ENCODE data around the gene FYN. TPM values are rescaled to one million over a fixed set of nuclear protein-coding genes. Genes with fewer than 3 reads are reported as not detected.

The FYN gene
- total and polyA plus RNA-seq, 2 of the 4 experiments (the other 2 are of a cell fraction), result 30.8 to 36.4 TPM

GRCh38 chr6:111861431-111861885 lies 11.8 kb downstream of the FYN start:
- Histone ChIP-seq H3K18ac (ENCODE audit: low read depth, low read length) (no peak overlapping the region), H2BK15ac (ENCODE audit: low read depth, low read length) (no peak overlapping the region), H3K56ac (ENCODE audit: extremely low read depth, insufficient read depth, low read length) (no peak overlapping the region), H4K8ac (ENCODE audit: low read depth in 2 of 2, low read length in 2 of 2) (no peak overlapping the region), H4K5ac (ENCODE audit: low read depth, low read length) (no peak overlapping the region), H2BK120ac (ENCODE audit: low read depth, low read length) (no peak overlapping the region), H2AK5ac (ENCODE audit: low read depth, low read length) (no peak overlapping the region), H2BK20ac (ENCODE audit: low read depth, low read length) (no peak overlapping the region), H3K14ac (replicated peaks; ENCODE audit: low read depth, low read length) (no peak overlapping the region), H4K91ac (ENCODE audit: insufficient read depth, low read depth, low read length) (no peak overlapping the region), H3K9ac (ENCODE audit: low read depth, low read length) (no peak overlapping the region), H2BK5ac (ENCODE audit: low read depth, low read length, poor library complexity, severe bottlenecking) (no peak overlapping the region), H4K20me1 (ENCODE audit: insufficient read depth, low read length) (peaks cover 28% of the 10 kb centered on the region; the same call in 1 of the 2 replicates), H3K79me1 (ENCODE audit: low read depth in 1 of 2, low read length in 2 of 2) (peaks cover 32 to 42% of the 10 kb centered on the region in 2 experiments), H3K36me3 (ENCODE audit: control insufficient read depth, insufficient read depth, low read length) (0 out of 2 replicates have a peak, but pooled peaks cover 1% of the 10 kb centered on the region), H3K27me3 (ENCODE audit: control insufficient read depth, insufficient read depth, low read length) (no peaks in the 10 kb centered on the region), H2AFZ (replicated peaks; ENCODE audit: low read length, poor library complexity) (no peak overlapping the region), H3K23ac (ENCODE audit: low read depth, low read length) (no peak overlapping the region), H3K4me2 (ENCODE audit: low read depth, low read length) (no peak overlapping the region), H3K4me3 (ENCODE audit: insufficient read depth, low read depth, low read length) (no peak overlapping the region), H3K27ac (ENCODE audit: insufficient read depth, low read length) (no peak overlapping the region), H3K4me1 (ENCODE audit: control insufficient read depth, insufficient read depth, low read length) (no peaks in the 10 kb centered on the region), H3K4ac (ENCODE audit: low read depth, low read length) (no peak overlapping the region), H2AK9ac (replicated peaks; ENCODE audit: low read depth, low read length, poor library complexity) (no peak overlapping the region), H3K9me3 (ENCODE audit: control insufficient read depth, insufficient read depth, low read length) (no peaks in the 10 kb centered on the region), H3K9me1 (ENCODE audit: insufficient read depth, low read length) (0 out of 2 replicates have a peak, but pooled peaks cover 4% of the 10 kb centered on the region)
- ATAC-seq (ENCODE audit: low read depth), result no peak
- in situ Hi-C loops (cut with MboI; ENCODE audit: low sequenced_read_pairs), result no loop called here
- ChIA-PET CTCF (no interaction called here), POLR2A (ENCODE audit: unreplicated experiment) (no interaction called here)
- dilution Hi-C loops (cut with HindIII; ENCODE audit: low sequenced_read_pairs, unreplicated experiment), result no loop called here
- no CpG with 5 or more reads among the region's 7 CpGs for WGBS, 2 experiments (ENCODE audit: extremely low coverage in 2 of 2, insufficient read length in 1 of 2)
- TF ChIP-seq CTCF (conservative IDR thresholded peaks at IDR 0.05; ENCODE audit: low read depth, low read length) (no peak), USF2 (IDR thresholded peaks at IDR 0.05; ENCODE audit: low read depth, low read length) (no peak), MXI1 (IDR thresholded peaks at IDR 0.05; ENCODE audit: borderline replicate concordance, low read depth, low read length) (no peak), RAD21 (IDR thresholded peaks at IDR 0.05; ENCODE audit: low read length) (no peak), FOS (IDR thresholded peaks at IDR 0.05; ENCODE audit: low read depth, low read length) (no peak), BHLHE40 (IDR thresholded peaks at IDR 0.05; ENCODE audit: low read depth, low read length) (no peak), CHD1 (IDR thresholded peaks at IDR 0.05; ENCODE audit: low read depth, low read length) (no peak), RFX5 (IDR thresholded peaks at IDR 0.05; ENCODE audit: low read depth, low read length) (no peak), POLR2A (IDR thresholded peaks at IDR 0.05; ENCODE audit: low read depth, low read length) (no peak), NFE2L2 (IDR thresholded peaks at IDR 0.05; ENCODE audit: low read depth, low read length) (no peak), ELK1 (IDR thresholded peaks at IDR 0.05; ENCODE audit: borderline replicate concordance, low read depth, low read length) (no peak), SMC3 (IDR thresholded peaks at IDR 0.05; ENCODE audit: low read depth, low read length) (no peak), MAFK (IDR thresholded peaks at IDR 0.05; ENCODE audit: low read depth, low read length) (no peak), CEBPB (IDR thresholded peaks at IDR 0.05; ENCODE audit: low read depth, low read length) (no peak), RCOR1 (IDR thresholded peaks at IDR 0.05; ENCODE audit: insufficient replicate concordance, low read length) (no peak), MAZ (IDR thresholded peaks at IDR 0.05; ENCODE audit: borderline replicate concordance, low read depth, low read length) (no peak)
- DNase-seq, result no peak
- no TSS peak for BruUV-seq (replicated peaks)
- intact Hi-C loops (cut with micrococcal nuclease), result no loop called here

Data from IMR-90 (cell line).